Mesothelial cell of epicardium (in vitro differentiated cells): ENCODE data around the gene C4orf50. TPM values are rescaled to one million over a fixed set of nuclear protein-coding genes. Genes with fewer than 3 reads are reported as not detected.

Source experiments
- DNase-seq, 2 experiments: peaks; one replicate each; pipeline ENCODE4 v3.0.0; 2021; ENCODE audit warnings: low spot score in 2 of 2; ENCODE audit not compliant: unreplicated experiment in 2 of 2
- H3K27ac Mint-ChIP-seq: 2 replicates; pipeline ENCODE4 v1.8.0; 2021; ENCODE audit warnings: mixed read lengths
- H3K27me3 Mint-ChIP-seq: 2 replicates; pipeline ENCODE4 v1.8.0; 2021; ENCODE audit warnings: low read depth, mixed read lengths
- H3K36me3 Mint-ChIP-seq: 2 replicates; pipeline ENCODE4 v1.8.0; 2021; ENCODE audit warnings: mixed read lengths
- H3K4me1 Mint-ChIP-seq: 2 replicates; pipeline ENCODE4 v1.8.0; 2021; ENCODE audit warnings: mixed read lengths
- H3K4me3 Mint-ChIP-seq: 2 replicates; pipeline ENCODE4 v1.8.0; 2021; ENCODE audit warnings: mild to moderate bottlenecking, moderate library complexity, mixed read lengths
- H3K9me3 Mint-ChIP-seq: 2 replicates; pipeline ENCODE4 v1.8.0; 2021; ENCODE audit warnings: mixed read lengths
- CTCF ChIP-seq: fragments of 200-600 bp; sonication (generic); IDR thresholded peaks from one replicate; pipeline ENCODE4 v1.5.0; 2021; ENCODE audit warnings: antibody characterized with exemption; ENCODE audit not compliant: unreplicated experiment
- total RNA-seq: library from RNA; stranded (reverse); gene quantifications from 3 replicates; pipeline ENCODE4 v1.2.1, GENCODE V29; 2021

C4orf50 gene
- total RNA-seq, 1 donor from 2014 or later = 0.04 TPM

GRCh38 chr4:5971078-5971450 lies 47.2 kb downstream of the C4orf50 start:
- Mint-ChIP-seq H3K9me3 (no peaks in the 10 kb centered on the region), H3K27me3 (peaks cover 29% of the 10 kb centered on the region), H3K4me1 (no peaks in the 10 kb centered on the region), H3K36me3 (no peaks in the 10 kb centered on the region), H3K4me3 (no peak overlapping the region), H3K27ac (no peak overlapping the region)
- no peak for DNase-seq
- TF ChIP-seq CTCF = no peak

- Mint-ChIP-seq H3K36me3 (no peaks in the 10 kb centered on the region), H3K4me3 (no peak overlapping the region), H3K9me3 (no peaks in the 10 kb centered on the region), H3K4me1 (no peaks in the 10 kb centered on the region), H3K27me3 (peaks cover 29% of the 10 kb centered on the region), H3K27ac (no peak overlapping the region)
- DNase-seq = no peak
- no peak for TF ChIP-seq CTCF
Observed at GRCh38 chr4:5970381-5971077, 47.7 kb downstream of the C4orf50 start.

GRCh38 chr4:5969777-5970176 lies 48.5 kb downstream of the C4orf50 start:
- H3K36me3 Mint-ChIP-seq = no peaks in the 10 kb centered on the region
- H3K27me3 Mint-ChIP-seq = peaks cover 33% of the 10 kb centered on the region
- H3K4me1 Mint-ChIP-seq = no peaks in the 10 kb centered on the region
- DNase-seq = no peak
- no peak for TF ChIP-seq CTCF
- no peaks in the 10 kb centered on the region for H3K9me3 Mint-ChIP-seq
- no peak overlapping the region for H3K27ac Mint-ChIP-seq
- H3K4me3 Mint-ChIP-seq = no peak overlapping the region

GRCh38 chr4:5969336-5969735 lies 48.9 kb downstream of the C4orf50 start:
- Mint-ChIP-seq H3K9me3 (no peaks in the 10 kb centered on the region), H3K4me3 (no peak overlapping the region), H3K36me3 (no peaks in the 10 kb centered on the region), H3K27me3 (peaks cover 36% of the 10 kb centered on the region), H3K27ac (no peak overlapping the region), H3K4me1 (no peaks in the 10 kb centered on the region)
- TF ChIP-seq CTCF = no peak
- DNase-seq = no peak

GRCh38 chr4:5968246-5968645 lies 50.0 kb downstream of the C4orf50 start:
- TF ChIP-seq CTCF = no peak
- no peak overlapping the region for H3K4me3 Mint-ChIP-seq
- no peaks in the 10 kb centered on the region for H3K36me3 Mint-ChIP-seq
- no peak overlapping the region for H3K27ac Mint-ChIP-seq
- H3K27me3 Mint-ChIP-seq = peaks cover 42% of the 10 kb centered on the region
- no peaks in the 10 kb centered on the region for H3K4me1 Mint-ChIP-seq
- no peaks in the 10 kb centered on the region for H3K9me3 Mint-ChIP-seq
- no peak for DNase-seq

GRCh38 chr4:5967783-5968182 lies 50.4 kb downstream of the C4orf50 start:
- Mint-ChIP-seq H3K36me3 (no peaks in the 10 kb centered on the region), H3K27ac (no peak overlapping the region), H3K4me3 (no peak overlapping the region), H3K9me3 (no peaks in the 10 kb centered on the region), H3K27me3 (peaks cover 43% of the 10 kb centered on the region), H3K4me1 (no peaks in the 10 kb centered on the region)
- TF ChIP-seq CTCF = no peak
- DNase-seq = no peak
